H1 (cell line): ENCODE data around the gene PODN. TPM values are rescaled to one million over a fixed set of nuclear protein-coding genes. Genes with fewer than 3 reads are reported as not detected.

Source experiments
- HDAC2 ChIP-seq, 2 experiments: fragments of 300-600 bp in 1 of 2; sonication (generic) in 1 of 2; IDR thresholded peaks; 2 replicates each; pipeline ENCODE4 v1.6.1; 2011 to 2012; ENCODE audit warnings: low read depth in 2 of 2, low read length in 2 of 2, mild to moderate bottlenecking in 2 of 2, moderate library complexity in 2 of 2, borderline replicate concordance in 1 of 2, inconsistent platforms in 1 of 2
- polyA plus RNA-seq, 7 experiments: library from polyadenylated mRNA; depleted of rRNA in 3 of 7; stranded (reverse) in 5 of 7; unstranded in 2 of 7; fragments of >200 nt in 5 of 7; fragments of 200-250 nt in 2 of 7; gene quantifications; 1 replicate in 5 of 7; 2 replicates in 1 of 7; 4 replicates in 1 of 7; pipeline versions ENCODE4 v1.2.1 to v1.2.3, GENCODE V29; 2011 to 2013; ENCODE audit warnings: missing spikeins in 2 of 7, mixed read lengths in 2 of 7
- total RNA-seq: library from RNA; stranded (reverse); fragmentation: NEBNext Ultra II Directional; extraction: Animal tissue kit (Norgen Biotek cat#: 25700); gene quantifications from 2 replicates; pipeline ENCODE4 v1.2.1, GENCODE V29; 2021
- TF ChIP-seq, protein P1 (sequence below): IDR thresholded peaks from 2 replicates; pipeline ENCODE4 v1.6.1; 2012; ENCODE audit warnings: inconsistent platforms

The PODN gene
- total and polyA plus RNA-seq, 2 of the 8 experiments (the other 6 are each of a cell fraction or from before 2014, with no cell fraction given): 0.11 to 0.17 TPM

DNA sequence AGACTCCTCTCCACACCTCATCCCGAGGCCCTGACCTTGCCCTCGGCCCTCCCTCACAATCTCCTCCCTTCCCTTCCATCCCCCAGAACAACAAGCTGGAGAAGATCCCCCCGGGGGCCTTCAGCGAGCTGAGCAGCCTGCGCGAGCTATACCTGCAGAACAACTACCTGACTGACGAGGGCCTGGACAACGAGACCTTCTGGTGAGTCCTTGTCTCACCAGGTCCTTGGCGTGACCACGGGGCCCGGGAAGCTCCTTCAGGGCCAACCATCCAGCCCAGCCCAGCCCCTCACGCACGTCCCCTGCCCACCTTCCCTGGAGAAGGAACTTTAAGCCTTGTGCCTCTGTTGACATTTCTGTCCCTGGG is 15.6 kb downstream of the PODN start (continued):
- TF ChIP-seq HDAC2 (IDR thresholded peaks at IDR 0.05; ENCODE audit: borderline replicate concordance in 1 of 2, low read depth in 2 of 2, low read length in 2 of 2): no peak
- TF ChIP-seq, protein P1, sequence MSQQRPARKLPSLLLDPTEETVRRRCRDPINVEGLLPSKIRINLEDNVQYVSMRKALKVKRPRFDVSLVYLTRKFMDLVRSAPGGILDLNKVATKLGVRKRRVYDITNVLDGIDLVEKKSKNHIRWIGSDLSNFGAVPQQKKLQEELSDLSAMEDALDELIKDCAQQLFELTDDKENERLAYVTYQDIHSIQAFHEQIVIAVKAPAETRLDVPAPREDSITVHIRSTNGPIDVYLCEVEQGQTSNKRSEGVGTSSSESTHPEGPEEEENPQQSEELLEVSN: no peak
